Measurements from ENCODE around the gene PGLYRP2. TPM values are rescaled to one million over a fixed set of nuclear protein-coding genes. Genes with fewer than 3 reads are reported as not detected.
A peak's percentile ranks its signal among the peaks of the same experiment; 100 is the strongest.
"Not testable (repeated sequence)": the region's sequence is repeated elsewhere in the genome, so short reads cannot be mapped to it uniquely, and the experiment has no call there.

PGLYRP2 gene
- total RNA-seq, 1 donor from 2014 or later = not detected

DNA sequence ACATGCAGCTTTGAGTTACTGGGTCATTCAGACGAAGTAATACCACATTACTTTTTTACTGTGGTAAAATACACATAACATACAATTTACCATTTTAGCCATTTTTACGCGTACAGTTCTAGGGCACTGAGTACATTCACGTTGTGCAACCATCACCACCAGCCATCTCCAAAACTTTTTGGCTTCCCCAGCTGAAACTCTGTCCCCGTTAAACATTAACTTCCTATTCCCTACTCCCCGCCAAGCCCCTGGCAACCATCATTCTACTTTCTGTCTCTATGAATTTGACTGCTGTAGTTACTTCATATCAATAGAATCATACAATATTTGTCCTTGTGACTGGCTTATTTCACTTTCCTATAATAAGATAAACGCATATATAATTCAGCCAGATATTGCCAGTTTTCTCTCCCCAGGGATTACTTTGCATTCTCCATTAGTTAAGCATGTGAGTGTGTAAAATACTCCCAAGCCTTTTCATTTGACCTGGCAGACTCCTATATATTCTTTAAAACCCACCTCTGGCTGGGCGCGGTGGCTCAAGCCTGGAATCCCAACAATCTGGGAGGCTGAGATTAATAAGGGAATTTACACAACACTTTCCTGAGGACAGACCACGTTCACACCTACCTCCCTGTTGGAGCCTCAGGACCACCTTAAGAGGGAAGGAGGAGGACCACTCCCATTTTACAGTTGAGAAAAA, 19.0 kb upstream of the PGLYRP2 start:
- intact Hi-C loops (cut with micrococcal nuclease) = no loop called here
- DNase-seq = no peak
- no peaks in the 10 kb centered on the region for H3K4me1 ChIP-seq
- H3K4me3 ChIP-seq = no peak overlapping the region
- no peaks in the 10 kb centered on the region for H3K9me3 ChIP-seq (replicated peaks)
- H3K36me3 ChIP-seq = no peaks in the 10 kb centered on the region
- H3K27me3 ChIP-seq (ENCODE audit: low read depth) = peaks cover 36% of the 10 kb centered on the region
- TF ChIP-seq, protein P1, sequence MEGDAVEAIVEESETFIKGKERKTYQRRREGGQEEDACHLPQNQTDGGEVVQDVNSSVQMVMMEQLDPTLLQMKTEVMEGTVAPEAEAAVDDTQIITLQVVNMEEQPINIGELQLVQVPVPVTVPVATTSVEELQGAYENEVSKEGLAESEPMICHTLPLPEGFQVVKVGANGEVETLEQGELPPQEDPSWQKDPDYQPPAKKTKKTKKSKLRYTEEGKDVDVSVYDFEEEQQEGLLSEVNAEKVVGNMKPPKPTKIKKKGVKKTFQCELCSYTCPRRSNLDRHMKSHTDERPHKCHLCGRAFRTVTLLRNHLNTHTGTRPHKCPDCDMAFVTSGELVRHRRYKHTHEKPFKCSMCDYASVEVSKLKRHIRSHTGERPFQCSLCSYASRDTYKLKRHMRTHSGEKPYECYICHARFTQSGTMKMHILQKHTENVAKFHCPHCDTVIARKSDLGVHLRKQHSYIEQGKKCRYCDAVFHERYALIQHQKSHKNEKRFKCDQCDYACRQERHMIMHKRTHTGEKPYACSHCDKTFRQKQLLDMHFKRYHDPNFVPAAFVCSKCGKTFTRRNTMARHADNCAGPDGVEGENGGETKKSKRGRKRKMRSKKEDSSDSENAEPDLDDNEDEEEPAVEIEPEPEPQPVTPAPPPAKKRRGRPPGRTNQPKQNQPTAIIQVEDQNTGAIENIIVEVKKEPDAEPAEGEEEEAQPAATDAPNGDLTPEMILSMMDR (IDR thresholded peaks at IDR 0.05; ENCODE audit: borderline replicate concordance) = no peak
- H3K27ac ChIP-seq (replicated peaks) = no peak overlapping the region

- TF ChIP-seq, protein P1 (IDR thresholded peaks at IDR 0.05; ENCODE audit: borderline replicate concordance) = no peak
- Histone ChIP-seq H3K4me1 (no peaks in the 10 kb centered on the region), H3K4me3 (no peak overlapping the region), H3K36me3 (no peaks in the 10 kb centered on the region), H3K27me3 (ENCODE audit: low read depth) (peaks cover 10% of the 10 kb centered on the region), H3K9me3 (replicated peaks) (peaks cover 3% of the 10 kb centered on the region), H3K27ac (replicated peaks) (peak overlapping the region; percentile 42)
- no peak for DNase-seq
- intact Hi-C loops (cut with micrococcal nuclease) = no loop called here
These were observed 15.8 kb upstream of the PGLYRP2 start for GRCh38 chr19:15495151-15495550.

GRCh38 chr19:15488489-15489226, 9.4 kb upstream of the PGLYRP2 start:
- Histone ChIP-seq H3K27me3 (ENCODE audit: low read depth) (no peaks in the 10 kb centered on the region), H3K27ac (replicated peaks) (no peak overlapping the region), H3K9me3 (replicated peaks) (peaks cover 7% of the 10 kb centered on the region), H3K4me3 (no peak overlapping the region), H3K36me3 (no peaks in the 10 kb centered on the region), H3K4me1 (no peaks in the 10 kb centered on the region)
- DNase-seq = peak; percentile 57
- intact Hi-C loops (cut with micrococcal nuclease) = no loop called here
- TF ChIP-seq, protein P1 (IDR thresholded peaks at IDR 0.05; ENCODE audit: borderline replicate concordance) = no peak

DNA sequence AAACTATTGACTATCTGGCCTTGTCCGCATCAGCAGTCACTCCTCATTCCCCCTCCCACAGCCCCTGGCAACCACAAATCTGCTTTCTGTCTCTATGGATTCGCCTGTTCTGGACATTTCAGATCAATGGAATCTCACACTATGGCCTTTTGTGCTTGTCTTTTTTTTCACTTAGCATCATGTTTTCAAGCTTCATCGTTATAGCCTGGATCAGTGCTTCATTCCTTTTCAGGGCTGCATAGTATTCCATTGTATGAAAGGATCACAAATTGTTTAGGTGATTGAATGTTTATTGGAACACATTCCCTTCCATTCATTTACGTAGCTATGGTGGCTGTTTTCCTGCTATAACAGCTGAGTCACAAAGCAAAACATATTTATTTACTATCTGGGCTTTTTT, 7.7 kb upstream of the PGLYRP2 start:
- Histone ChIP-seq H3K9me3 (replicated peaks) (peaks cover 4% of the 10 kb centered on the region), H3K27me3 (ENCODE audit: low read depth) (peaks cover 4% of the 10 kb centered on the region), H3K36me3 (no peaks in the 10 kb centered on the region), H3K27ac (replicated peaks) (no peak overlapping the region), H3K4me3 (no peak overlapping the region), H3K4me1 (no peaks in the 10 kb centered on the region)
- TF ChIP-seq, protein P1 (IDR thresholded peaks at IDR 0.05; ENCODE audit: borderline replicate concordance) = no peak
- no peak for DNase-seq
- intact Hi-C loops (cut with micrococcal nuclease) = no loop called here

DNA sequence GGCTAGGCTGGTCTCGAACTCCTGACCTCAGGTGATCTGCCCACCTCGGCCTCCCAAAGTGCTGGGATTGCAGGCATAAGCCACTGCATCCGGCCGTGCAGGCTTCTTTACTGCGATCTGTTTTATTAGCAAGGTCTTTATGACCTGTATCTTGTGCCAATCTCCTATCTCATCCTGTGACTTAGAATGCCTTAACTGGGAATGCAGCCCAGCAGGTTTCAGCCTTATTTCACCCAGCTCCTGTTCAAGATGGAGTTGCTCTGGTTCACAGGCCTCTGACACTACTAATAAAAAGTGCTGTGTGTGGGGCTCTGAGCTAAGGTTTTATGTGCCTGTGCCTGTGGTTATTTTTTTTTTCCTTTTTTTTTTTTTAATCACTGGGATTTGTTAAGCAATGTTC, 6.5 kb upstream of the PGLYRP2 start:
- intact Hi-C loops (cut with micrococcal nuclease); DNase-seq; H3K4me1 ChIP-seq; H3K27ac ChIP-seq (replicated peaks); H3K4me3 ChIP-seq; H3K27me3 ChIP-seq (ENCODE audit: low read depth); H3K9me3 ChIP-seq (replicated peaks); H3K36me3 ChIP-seq: not testable (repeated sequence)

DNA sequence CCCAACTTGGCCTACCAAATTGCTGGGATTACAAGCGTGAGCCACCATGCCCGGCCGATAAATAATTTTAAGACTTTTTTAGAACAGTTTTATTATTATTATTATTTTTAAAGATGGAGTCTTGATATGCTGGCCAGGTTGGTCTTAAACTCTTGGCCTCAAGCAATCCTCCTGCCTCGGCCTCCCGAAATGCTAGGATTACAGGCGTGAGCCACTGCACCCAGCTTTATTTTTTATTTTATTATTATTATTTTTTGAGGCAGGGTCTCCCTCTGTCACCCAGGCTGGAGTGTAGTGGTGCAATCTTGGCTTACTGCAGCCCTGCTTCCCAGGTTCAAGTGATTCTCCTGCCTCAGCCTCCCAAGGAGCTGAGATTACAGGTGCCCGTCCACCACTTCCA, 1.7 kb upstream of the PGLYRP2 start:
- intact Hi-C loops (cut with micrococcal nuclease); H3K9me3 ChIP-seq (replicated peaks); H3K36me3 ChIP-seq; H3K4me1 ChIP-seq; H3K27me3 ChIP-seq (ENCODE audit: low read depth); H3K4me3 ChIP-seq; DNase-seq; H3K27ac ChIP-seq (replicated peaks): not testable (repeated sequence)

Data from left ventricle myocardium inferior (tissue), 1 donor.